ENCODE data around the gene ATP4B.

DNA sequence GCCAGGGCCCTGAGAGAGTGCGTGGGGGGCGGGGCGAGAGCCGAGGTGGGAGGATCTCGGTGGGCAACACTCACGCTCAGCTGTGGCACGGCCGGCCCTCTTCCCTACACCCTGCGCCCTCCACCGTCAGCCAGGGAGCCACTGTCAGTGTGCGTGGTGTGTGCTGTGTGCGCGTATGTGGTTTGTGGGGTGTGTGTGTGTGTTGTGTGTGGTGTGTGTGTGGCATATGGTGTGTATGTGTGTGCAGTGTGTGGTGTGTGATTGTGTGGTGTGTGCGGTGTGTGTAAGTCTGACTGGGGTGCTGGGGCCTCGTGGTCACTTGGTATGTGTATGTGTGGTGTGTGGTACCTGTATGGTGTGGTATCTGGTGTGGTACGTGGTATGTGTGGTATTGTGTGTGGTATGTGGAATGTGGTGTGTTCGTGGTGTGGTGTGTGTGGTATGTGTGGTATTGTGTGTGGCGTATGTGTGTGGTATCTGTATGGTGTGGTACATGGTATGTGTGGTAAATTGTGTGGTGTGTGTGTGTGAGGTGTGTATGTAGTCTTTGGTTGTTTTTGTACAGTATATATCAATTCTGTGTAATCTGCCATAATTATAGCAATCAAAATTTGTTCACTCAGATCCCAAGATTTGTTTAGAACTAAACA lies 14.1 kb upstream of the ATP4B start:
- no peak for TF ChIP-seq CTCF (IDR thresholded peaks at IDR 0.05)
- TF ChIP-seq POLR2A (IDR thresholded peaks at IDR 0.05), result no peak
